DOHH2 (cell line): ENCODE measurements around the gene FAM124A.
A peak's percentile ranks its signal among the peaks of the same experiment; 100 is the strongest.

Source experiments
- EZH2phosphoT487 ChIP-seq: fragments of 200-600 bp; sonication (generic); IDR thresholded peaks from 2 replicates; pipeline ENCODE4 v1.6.1; 2017; ENCODE audit warnings: borderline replicate concordance, mild to moderate bottlenecking, antibody characterized with exemption, low read length, moderate library complexity, mixed read lengths
- TF ChIP-seq, protein P1 (sequence below): fragments of 200-600 bp; sonication (generic); IDR thresholded peaks from one replicate; pipeline ENCODE4 v1.5.1; 2014; ENCODE audit warnings: antibody characterized with exemption, mild to moderate bottlenecking, low read depth, low read length; ENCODE audit not compliant: poor library complexity, severe bottlenecking

DNA sequence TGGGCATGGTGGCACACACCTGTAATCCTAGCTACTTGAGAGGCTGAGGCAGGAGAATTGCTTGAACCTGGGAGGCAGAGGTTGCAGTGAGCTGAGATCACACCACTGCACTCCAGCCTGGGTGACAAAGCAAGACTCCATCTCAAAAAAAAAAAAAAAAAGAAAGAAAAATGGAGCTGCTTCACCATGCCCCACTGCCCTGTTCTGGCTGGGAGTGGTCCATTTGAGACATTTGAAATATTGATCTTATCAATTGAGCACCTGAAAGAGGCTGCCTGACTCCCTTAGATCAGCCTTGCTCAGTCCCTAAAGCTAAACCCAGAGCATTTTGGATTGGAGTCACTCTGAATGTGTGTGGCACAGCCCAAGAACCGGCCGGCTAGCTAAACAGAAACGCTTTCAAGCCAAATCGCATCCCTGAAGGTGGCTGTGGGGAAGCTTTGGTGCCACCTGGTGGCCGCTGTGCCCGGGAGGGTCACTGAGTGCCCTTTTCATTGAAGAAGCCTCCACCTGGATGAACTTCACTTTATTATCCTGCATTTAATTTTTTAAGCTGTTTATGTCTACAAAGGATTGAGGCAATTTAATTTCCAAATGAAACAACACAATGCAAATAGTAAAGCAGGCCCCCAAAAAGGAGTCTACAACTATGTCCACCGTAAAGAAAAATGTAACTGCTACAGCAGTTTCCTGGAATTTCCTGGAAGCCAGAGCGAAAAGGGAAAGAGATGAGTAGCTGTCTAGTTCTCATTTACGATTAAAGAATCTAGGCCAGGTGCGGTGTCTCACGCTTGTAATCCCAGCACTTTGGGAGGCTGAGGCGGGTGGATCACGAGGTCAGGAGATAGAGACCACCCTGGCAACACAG is 64.2 kb downstream of the FAM124A start:
- TF ChIP-seq, protein P1, sequence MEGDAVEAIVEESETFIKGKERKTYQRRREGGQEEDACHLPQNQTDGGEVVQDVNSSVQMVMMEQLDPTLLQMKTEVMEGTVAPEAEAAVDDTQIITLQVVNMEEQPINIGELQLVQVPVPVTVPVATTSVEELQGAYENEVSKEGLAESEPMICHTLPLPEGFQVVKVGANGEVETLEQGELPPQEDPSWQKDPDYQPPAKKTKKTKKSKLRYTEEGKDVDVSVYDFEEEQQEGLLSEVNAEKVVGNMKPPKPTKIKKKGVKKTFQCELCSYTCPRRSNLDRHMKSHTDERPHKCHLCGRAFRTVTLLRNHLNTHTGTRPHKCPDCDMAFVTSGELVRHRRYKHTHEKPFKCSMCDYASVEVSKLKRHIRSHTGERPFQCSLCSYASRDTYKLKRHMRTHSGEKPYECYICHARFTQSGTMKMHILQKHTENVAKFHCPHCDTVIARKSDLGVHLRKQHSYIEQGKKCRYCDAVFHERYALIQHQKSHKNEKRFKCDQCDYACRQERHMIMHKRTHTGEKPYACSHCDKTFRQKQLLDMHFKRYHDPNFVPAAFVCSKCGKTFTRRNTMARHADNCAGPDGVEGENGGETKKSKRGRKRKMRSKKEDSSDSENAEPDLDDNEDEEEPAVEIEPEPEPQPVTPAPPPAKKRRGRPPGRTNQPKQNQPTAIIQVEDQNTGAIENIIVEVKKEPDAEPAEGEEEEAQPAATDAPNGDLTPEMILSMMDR = peak; percentile 84
- no peak for TF ChIP-seq EZH2phosphoT487
